ENCODE data around the gene MACROD2. TPM values are rescaled to one million over a fixed set of nuclear protein-coding genes. Genes with fewer than 3 reads are reported as not detected.

Gene MACROD2
- polyA plus RNA-seq, 1 donor (not counting 4 experiments of a cell fraction or from before 2014, with no cell fraction given), result 0.71 TPM

DNA sequence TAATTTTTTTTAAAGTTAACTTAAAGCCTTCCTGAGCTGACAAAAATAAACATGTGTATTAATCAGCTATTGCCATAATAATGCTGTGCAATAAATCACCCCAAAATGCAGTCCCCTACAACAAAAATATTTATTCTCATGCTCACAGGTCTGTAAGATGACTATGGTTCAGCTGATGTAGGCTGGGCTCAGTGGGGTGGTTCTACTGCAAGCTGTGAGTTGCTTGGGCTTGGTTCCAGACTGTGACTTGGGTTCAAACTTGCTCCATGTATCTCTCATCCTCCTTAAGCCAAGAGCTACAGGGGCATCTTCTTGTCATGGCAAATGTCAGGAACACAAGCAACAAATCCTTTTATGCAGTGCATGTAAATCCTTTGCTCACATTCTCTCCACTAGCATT lies 1933.6 kb downstream of the MACROD2 start:
- no peak for FAIRE-seq
- Histone ChIP-seq H3K27ac (ENCODE audit: control insufficient read depth, insufficient read depth, low read length) (no peak overlapping the region), H3K4me2 (ENCODE audit: control insufficient read depth, extremely low read depth, insufficient read depth, low read depth, low read length) (no peak overlapping the region), H3K79me2 (ENCODE audit: control insufficient read depth, insufficient read depth, low read length) (no peaks in the 10 kb centered on the region), H3K9ac (ENCODE audit: control insufficient read depth, extremely low read depth, insufficient read depth, low read length) (no peak overlapping the region), H3K9me1 (ENCODE audit: control insufficient read depth, extremely low read depth, insufficient read depth, low read length) (no peaks in the 10 kb centered on the region), H3K36me3 (ENCODE audit: control insufficient read depth in 2 of 2, extremely low read depth in 1 of 2, insufficient read depth in 2 of 2, low read length in 2 of 2) (no peaks in the 10 kb centered on the region), H3K4me1 (ENCODE audit: control insufficient read depth, extremely low read depth, insufficient read depth, low read length) (no peaks in the 10 kb centered on the region), H4K20me1 (ENCODE audit: control insufficient read depth, extremely low read depth, insufficient read depth, low read length) (no peaks in the 10 kb centered on the region), H3K9me3 (ENCODE audit: control insufficient read depth, low read depth, low read length) (no peaks in the 10 kb centered on the region), H3K27me3 (ENCODE audit: control insufficient read depth, extremely low read depth, insufficient read depth, low read length) (no peaks in the 10 kb centered on the region), H3K4me3 (ENCODE audit: control insufficient read depth in 2 of 3, extremely low read depth in 1 of 3, insufficient read depth in 2 of 3, low read depth in 1 of 3, low read length in 3 of 3) (no peak overlapping the region), H2AFZ (ENCODE audit: control insufficient read depth, low read length) (no peak overlapping the region)
- no peak for TF ChIP-seq EZH2 (IDR thresholded peaks at IDR 0.05; ENCODE audit: low read length)
- TF ChIP-seq, protein P1, sequence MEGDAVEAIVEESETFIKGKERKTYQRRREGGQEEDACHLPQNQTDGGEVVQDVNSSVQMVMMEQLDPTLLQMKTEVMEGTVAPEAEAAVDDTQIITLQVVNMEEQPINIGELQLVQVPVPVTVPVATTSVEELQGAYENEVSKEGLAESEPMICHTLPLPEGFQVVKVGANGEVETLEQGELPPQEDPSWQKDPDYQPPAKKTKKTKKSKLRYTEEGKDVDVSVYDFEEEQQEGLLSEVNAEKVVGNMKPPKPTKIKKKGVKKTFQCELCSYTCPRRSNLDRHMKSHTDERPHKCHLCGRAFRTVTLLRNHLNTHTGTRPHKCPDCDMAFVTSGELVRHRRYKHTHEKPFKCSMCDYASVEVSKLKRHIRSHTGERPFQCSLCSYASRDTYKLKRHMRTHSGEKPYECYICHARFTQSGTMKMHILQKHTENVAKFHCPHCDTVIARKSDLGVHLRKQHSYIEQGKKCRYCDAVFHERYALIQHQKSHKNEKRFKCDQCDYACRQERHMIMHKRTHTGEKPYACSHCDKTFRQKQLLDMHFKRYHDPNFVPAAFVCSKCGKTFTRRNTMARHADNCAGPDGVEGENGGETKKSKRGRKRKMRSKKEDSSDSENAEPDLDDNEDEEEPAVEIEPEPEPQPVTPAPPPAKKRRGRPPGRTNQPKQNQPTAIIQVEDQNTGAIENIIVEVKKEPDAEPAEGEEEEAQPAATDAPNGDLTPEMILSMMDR (optimal IDR thresholded peaks at IDR 0.05 in 1 of 3, IDR thresholded peaks at IDR 0.05 in 1 of 3, conservative IDR thresholded peaks at IDR 0.05 in 1 of 3; ENCODE audit: extremely low read depth in 1 of 3, insufficient read depth in 2 of 3, low read length in 3 of 3), result no peak
- DNase-seq (ENCODE audit: low read depth, low spot score), result no peak
- dilution Hi-C loops (cut with MboI; ENCODE audit: extremely low pct_ligation_motif_present, low sequenced_read_pairs), result no loop called here

DNA sequence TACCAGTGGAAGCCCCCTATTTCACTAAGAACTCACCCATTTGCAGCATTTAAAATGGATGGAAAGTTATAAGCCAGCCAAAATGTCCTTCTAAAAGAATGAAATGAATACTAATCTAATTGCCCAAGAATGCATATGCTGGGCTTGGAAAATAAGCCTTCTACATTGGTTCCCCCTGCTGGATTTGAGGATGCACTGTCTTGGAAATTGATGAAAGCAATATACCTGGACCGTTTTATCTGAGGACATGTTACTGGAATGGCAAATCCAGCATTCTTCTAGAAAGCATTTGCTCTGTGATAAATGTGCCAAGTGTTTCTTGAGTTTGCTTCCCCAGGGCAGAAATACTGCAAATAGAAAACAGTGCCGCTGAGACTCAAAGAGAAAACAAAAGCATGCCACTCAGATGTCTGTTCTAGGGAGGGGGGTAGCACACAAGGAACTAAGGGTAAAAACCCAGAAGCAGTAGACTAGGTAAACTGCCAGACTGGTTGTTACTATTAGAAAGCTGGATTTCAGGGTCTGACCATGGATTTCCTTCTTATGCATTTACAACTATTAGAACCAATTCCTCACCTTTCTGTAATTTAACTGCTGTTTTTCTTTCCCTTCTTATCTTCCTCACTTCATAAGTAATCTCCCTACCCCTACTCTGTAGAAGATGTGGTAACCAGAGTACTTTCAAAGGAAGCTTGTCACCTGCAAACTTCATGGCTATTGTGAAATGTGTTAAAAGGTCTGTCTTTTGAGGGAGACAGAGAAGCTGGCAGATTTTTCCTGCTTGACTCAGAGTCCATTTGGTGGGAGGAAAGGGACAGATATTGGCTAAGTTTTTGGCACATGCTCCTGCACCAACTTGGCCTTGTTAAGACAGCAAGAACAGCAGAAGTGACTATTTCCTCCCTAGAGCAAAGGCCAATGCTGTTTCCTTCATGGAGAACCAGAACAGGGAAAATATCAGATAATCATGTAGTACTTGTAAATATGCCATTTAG lies 1935.3 kb downstream of the MACROD2 start:
- no peaks in the 10 kb centered on the region for H3K9me1 ChIP-seq (ENCODE audit: control insufficient read depth, extremely low read depth, insufficient read depth, low read length)
- H3K4me1 ChIP-seq (ENCODE audit: control insufficient read depth, extremely low read depth, insufficient read depth, low read length), result no peaks in the 10 kb centered on the region
- no peaks in the 10 kb centered on the region for H3K79me2 ChIP-seq (ENCODE audit: control insufficient read depth, insufficient read depth, low read length)
- H4K20me1 ChIP-seq (ENCODE audit: control insufficient read depth, extremely low read depth, insufficient read depth, low read length), result no peaks in the 10 kb centered on the region
- no peaks in the 10 kb centered on the region for H3K27me3 ChIP-seq (ENCODE audit: control insufficient read depth, extremely low read depth, insufficient read depth, low read length)
- FAIRE-seq (no peak), DNase-seq (ENCODE audit: low read depth, low spot score) (no peak)
- no peaks in the 10 kb centered on the region for H3K36me3 ChIP-seq (ENCODE audit: control insufficient read depth in 2 of 2, extremely low read depth in 1 of 2, insufficient read depth in 2 of 2, low read length in 2 of 2)
- H3K4me2 ChIP-seq (ENCODE audit: control insufficient read depth, extremely low read depth, insufficient read depth, low read depth, low read length), result no peak overlapping the region
- TF ChIP-seq EZH2 (IDR thresholded peaks at IDR 0.05; ENCODE audit: low read length), result no peak
- TF ChIP-seq, protein P1 (optimal IDR thresholded peaks at IDR 0.05 in 1 of 3, IDR thresholded peaks at IDR 0.05 in 1 of 3, conservative IDR thresholded peaks at IDR 0.05 in 1 of 3; ENCODE audit: extremely low read depth in 1 of 3, insufficient read depth in 2 of 3, low read length in 3 of 3), result peak; percentile 49 to 67 (median 54)
- H2AFZ ChIP-seq (ENCODE audit: control insufficient read depth, low read length), result no peak overlapping the region
- H3K27ac ChIP-seq (ENCODE audit: control insufficient read depth, insufficient read depth, low read length), result no peak overlapping the region
- dilution Hi-C loops (cut with MboI; ENCODE audit: extremely low pct_ligation_motif_present, low sequenced_read_pairs), result no loop called here
- H3K4me3 ChIP-seq (ENCODE audit: control insufficient read depth in 2 of 3, extremely low read depth in 1 of 3, insufficient read depth in 2 of 3, low read depth in 1 of 3, low read length in 3 of 3), result no peak overlapping the region
- H3K9ac ChIP-seq (ENCODE audit: control insufficient read depth, extremely low read depth, insufficient read depth, low read length), result no peak overlapping the region
- H3K9me3 ChIP-seq (ENCODE audit: control insufficient read depth, low read depth, low read length), result no peaks in the 10 kb centered on the region
